PC-3 (cell line): Measurements from ENCODE around the gene C16orf86.

Experiments
- CTCF ChIP-seq: fragments of 300-600 bp; sonication (generic); conservative IDR thresholded peaks from 2 replicates; pipeline ENCODE4 v1.5.1; 2017; ENCODE audit warnings: antibody characterized with exemption, low read depth, mild to moderate bottlenecking, low read length
- EZH2phosphoT487 ChIP-seq: fragments of 300-600 bp; sonication (generic); IDR thresholded peaks from 2 replicates; pipeline ENCODE4 v1.6.1; 2018; ENCODE audit warnings: mild to moderate bottlenecking, antibody characterized with exemption, low read length, borderline replicate concordance

DNA sequence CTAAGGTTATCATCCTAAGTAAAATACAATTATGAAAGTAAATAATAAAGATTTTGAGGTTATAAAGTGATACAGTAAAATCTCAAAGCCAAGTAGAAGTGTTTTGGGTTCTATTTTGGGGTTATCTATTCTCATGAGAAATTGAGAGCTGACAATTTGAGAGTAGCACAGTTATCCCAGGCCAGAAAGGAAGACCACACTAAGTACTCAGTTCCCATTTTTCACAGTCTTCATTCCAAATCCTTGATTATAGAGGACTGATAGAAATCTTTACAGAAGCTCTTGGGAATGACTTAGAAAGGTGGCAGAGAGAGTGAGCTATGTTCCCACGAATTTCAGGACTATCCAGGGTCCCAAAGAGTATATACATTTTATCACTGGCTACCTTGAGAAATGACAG is 47.9 kb downstream of the C16orf86 start:
- TF ChIP-seq CTCF (no peak), EZH2phosphoT487 (no peak)
